HTR-8/SVneo (cell line): ENCODE measurements around the gene LSS.
"Not testable (repeated sequence)": the region's sequence is repeated elsewhere in the genome, so short reads cannot be mapped to it uniquely, and the experiment has no call there.

Experiments
- DNase-seq: peaks from one replicate; pipeline ENCODE4 v3.0.0; 2011; ENCODE audit warnings: low spot score, mixed read lengths; ENCODE audit not compliant: insufficient read length
- FAIRE-seq: peaks from 2 replicates; lab custom pipeline; 2011; peaks lifted over from hg19 to GRCh38; lab: Jason Lieb, UNC

LSS gene

DNA sequence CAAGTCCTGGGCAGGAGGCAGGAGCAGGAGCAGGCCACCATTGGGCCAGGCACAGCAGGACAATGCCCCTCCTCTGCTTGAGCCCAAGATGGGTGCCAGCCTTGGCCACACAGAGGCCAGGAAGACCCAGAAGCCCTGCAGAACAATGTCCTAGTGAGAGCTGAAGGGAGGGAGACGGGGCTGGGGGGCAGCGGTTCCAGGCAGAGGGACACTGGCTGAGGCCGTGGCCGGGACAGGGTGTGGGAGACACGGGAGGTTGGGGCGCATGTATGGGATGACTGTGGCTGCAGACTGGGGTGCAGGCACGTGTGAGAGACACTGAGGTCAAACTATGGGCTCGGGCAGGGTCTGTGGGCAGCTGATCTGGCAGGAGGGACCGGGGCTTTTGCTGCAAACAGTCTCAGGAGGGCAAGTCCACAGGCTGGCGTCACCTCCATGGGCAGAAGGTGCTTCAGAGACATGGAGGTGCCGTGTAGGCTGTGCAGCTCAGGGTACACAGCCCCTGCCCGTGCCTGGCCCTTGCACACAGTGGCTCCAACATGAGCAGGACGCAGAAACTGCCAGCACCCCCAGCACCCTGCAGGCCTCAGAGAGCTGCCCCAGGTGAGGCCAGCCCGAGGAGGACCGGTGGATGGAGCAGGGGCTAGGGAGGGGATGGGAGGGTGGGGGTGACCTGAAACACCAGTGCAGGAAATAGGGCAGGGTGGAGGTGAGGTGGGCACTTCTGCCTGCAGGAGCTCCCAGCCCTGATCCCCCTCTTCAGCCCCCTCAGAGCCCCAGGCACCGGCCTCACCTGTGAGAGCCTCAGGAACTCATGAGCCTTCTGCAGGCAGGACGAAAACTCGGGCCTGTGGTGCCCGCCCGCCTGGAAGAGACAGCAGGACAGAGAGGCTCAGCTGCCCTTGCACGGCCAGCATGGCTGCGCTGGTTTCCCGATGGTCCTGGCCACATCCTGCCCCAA, 19.5 kb downstream of the LSS start:
- DNase-seq (no peak), FAIRE-seq (no peak)

DNA sequence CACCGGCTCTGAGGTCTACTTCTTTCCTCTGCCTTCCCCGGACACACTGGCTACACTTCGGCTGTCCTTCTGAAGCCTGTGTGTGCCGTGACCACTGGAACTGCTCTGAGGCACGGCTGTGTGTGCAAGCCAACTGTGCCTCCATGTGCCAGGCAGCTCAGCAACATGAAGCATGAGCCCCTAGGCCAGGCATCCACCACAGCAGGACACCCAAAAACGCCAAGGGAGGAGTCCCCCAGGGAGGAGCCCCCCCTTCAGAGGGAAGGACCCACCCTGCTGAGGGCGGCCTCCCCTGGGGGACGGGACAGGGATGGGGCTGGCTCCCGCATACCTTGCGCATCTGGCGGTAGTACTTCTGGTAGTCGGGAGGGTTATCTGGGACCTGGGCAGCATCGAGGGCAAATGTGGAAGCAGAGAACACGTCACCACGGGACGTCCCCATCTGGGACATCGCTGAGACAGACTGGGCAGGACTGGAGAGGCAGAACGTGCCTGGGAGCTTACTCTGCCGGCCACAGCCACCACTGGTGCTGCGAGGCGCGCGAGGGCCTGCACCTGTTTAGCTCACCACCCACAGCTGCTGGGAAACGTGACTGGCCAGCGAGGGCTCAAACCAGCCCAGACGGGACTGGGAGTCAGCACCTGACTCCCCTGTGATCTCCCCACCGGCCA, 20.5 kb downstream of the LSS start:
- no peak for FAIRE-seq

GRCh38 chr21:46207006-46207919, 21.3 kb downstream of the LSS start:
- FAIRE-seq: no peak
- DNase-seq: no peak

More for the DNA sequence above, 20.5 kb downstream of the LSS start:
- no peak for DNase-seq

GRCh38 chr21:46206163-46207005, 22.2 kb downstream of the LSS start:
- no peak for DNase-seq
- FAIRE-seq: no peak

DNA sequence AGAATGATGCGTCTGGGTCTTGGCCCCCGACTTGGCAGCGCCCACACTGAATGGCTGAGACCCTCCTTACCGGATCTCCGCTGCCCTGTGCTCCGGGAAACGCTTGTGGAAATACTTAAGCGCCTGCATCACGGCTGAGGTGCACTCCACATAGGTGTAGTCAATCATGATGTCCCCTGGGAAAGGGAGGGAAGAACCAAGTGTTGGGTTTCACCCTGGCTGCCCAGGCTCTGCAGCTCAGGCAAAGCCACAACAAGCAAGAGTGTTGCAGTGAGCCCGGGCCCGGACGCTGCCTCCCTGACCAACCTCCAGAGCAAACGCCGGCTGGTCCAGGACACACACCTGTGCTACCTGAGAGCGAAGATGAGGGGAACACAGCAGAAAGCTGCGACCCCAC, 22.8 kb downstream of the LSS start:
- FAIRE-seq (no peak), DNase-seq (no peak)

GRCh38 chr21:46205166-46205565, 23.4 kb downstream of the LSS start:
- FAIRE-seq (no peak), DNase-seq (no peak)

- DNase-seq (no peak), FAIRE-seq (no peak)
Observed at GRCh38 chr21:46203203-46203600, 25.4 kb downstream of the LSS start.

DNA sequence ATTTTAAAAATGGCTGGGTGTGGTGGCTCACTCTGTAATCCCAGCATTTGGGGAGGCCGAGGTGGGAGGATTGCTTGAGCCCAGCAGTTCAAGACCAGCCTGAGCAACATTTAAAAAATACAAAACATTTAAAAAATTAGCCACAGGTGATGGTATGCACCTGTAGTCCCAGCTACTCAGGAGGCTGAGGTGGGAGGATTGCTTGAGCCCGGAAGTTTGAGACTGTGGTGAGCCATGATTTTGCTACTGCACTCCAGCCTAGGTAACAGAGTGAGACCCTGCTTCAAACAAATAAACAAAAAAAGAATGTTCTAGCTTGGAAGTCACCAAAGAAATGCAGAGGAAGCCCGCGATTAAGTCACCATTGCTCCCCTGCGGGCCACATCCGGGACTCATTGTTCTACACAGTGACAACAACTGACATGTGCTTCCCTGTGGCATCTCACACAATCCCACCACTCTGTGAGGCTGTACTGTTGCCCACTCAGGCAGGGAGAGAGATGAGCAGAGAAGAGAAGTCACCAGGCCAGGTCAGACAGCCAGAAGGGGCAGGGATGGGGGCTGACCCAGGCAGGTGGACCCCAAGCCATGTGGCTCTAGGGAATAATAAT, 25.9 kb downstream of the LSS start:
- FAIRE-seq (no peak), DNase-seq (no peak)

- DNase-seq, FAIRE-seq: not testable (repeated sequence)
Observed at GRCh38 chr21:46200877-46201803, 27.4 kb downstream of the LSS start.

- DNase-seq: no peak
- FAIRE-seq: no peak
Observed at GRCh38 chr21:46199436-46200373, 28.9 kb downstream of the LSS start.

- FAIRE-seq (no peak), DNase-seq (no peak)
Observed at GRCh38 chr21:46196733-46197132, 31.8 kb downstream of the LSS start.

DNA sequence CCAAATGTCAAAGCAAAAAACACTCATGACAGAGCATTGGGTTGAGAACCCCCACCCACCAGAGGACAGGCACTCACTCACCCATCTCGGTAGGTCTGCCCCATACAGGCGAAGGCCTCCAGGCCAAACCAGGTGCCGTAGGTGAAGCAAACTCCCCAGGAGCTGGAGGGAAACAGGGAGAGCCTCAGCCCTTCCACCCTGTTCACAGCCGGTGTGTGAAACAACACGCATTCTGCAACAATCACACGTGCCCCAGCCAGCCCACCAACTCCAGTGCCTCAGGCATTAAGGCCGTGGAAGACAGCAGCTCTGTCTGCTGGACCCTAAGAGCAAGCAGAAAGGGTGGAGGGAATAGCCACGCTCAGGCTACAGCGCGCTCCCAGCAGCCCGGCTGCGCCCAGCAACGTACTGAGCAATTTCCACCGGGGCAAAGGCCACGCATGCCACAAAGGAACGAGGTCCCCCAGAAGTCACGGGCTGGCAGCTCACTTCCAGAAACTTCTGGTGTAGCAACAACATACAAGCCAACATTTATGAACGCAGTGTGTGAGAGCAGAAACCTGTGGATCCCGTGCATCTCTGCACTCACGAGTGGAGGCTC, 32.9 kb downstream of the LSS start:
- no peak for DNase-seq
- FAIRE-seq: no peak

- no peak for DNase-seq
- no peak for FAIRE-seq
Observed at GRCh38 chr21:46194374-46195334, 33.9 kb downstream of the LSS start.

DNA sequence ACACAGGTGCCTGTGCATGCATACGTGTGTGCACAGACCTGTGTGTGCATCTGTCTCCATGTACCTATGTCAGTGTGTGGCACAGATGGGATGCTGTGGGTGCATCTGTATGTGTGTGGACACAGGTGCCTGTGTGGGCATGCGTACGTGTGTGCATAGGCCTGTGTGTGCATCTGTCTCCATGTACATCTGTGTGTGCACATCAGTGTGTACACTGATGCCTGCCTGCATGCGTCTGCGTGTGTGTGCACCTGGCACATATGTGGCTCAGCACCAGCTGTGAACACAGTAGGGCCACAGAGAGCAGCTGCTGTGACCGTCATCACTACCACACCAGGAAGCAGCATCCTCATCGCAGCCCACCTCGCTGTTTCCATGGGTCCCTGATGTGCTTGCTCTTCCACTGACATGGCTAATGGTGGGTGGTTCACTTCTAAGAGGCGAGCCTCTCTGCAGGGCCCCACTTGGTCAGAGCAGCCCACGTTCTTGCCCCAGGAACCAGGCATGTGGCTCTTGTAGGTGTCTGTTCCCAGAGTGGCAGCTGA, 34.7 kb downstream of the LSS start:
- FAIRE-seq (no peak), DNase-seq (no peak)
